H1 (cell line): Measurements from ENCODE around the gene TRIM14. TPM values are rescaled to one million over a fixed set of nuclear protein-coding genes. Genes with fewer than 3 reads are reported as not detected.

Experiments
- CTCF ChIA-PET: fragments of 300-600 bp; sonication (Branson Sonifier 250); formaldehyde crosslinking; loops from one replicate; lab custom pipeline; 2021; ENCODE audit not compliant: partially characterized antibody; lab: Charles Lee
- POLR2A ChIA-PET: fragments of 300-600 bp; sonication (Branson Sonifier 250); formaldehyde crosslinking; loops from one replicate; lab custom pipeline; 2021; ENCODE audit warnings: inconsistent platforms; ENCODE audit not compliant: partially characterized antibody; lab: Charles Lee
- DNase-seq, 2 experiments: peaks; one replicate each; pipeline versions ENCODE4 v3.0.0 to v3.0.0-alpha.2; 2010 to 2022; ENCODE audit warnings: low spot score in 2 of 2, low read depth in 1 of 2, mixed read lengths in 1 of 2
- FAIRE-seq: peaks from 2 replicates; lab custom pipeline; 2011; peaks lifted over from hg19 to GRCh38; lab: Jason Lieb, UNC
- H2AFZ ChIP-seq: 2 replicates; pipeline ENCODE4 v1.8.1; 2012; ENCODE audit warnings: low read length, inconsistent platforms
- H2AK5ac ChIP-seq: 2 replicates; pipeline ENCODE4 v1.6.1; 2013; ENCODE audit warnings: low read depth, low read length
- H2BK120ac ChIP-seq: replicated peaks from 2 replicates; pipeline ENCODE3; 2013; ENCODE audit warnings: low read depth, low read length, inconsistent platforms
- H2BK12ac ChIP-seq: 2 replicates; pipeline ENCODE4 v1.6.1; 2013; ENCODE audit warnings: low read depth, low read length
- H2BK15ac ChIP-seq: 2 replicates; pipeline ENCODE4 v1.6.1; 2013; ENCODE audit warnings: low read length
- H2BK20ac ChIP-seq: 2 replicates; pipeline ENCODE4 v1.6.1; 2013; ENCODE audit warnings: low read length
- H2BK5ac ChIP-seq: 2 replicates; pipeline ENCODE4 v1.6.1; 2013; ENCODE audit warnings: low read depth, low read length
- H3K14ac ChIP-seq: 2 replicates; pipeline ENCODE4 v1.6.1; 2013; ENCODE audit warnings: inconsistent platforms; ENCODE audit not compliant: insufficient read length
- H3K18ac ChIP-seq: 2 replicates; pipeline ENCODE4 v1.6.1; 2013; ENCODE audit warnings: low read length; ENCODE audit errors: extremely low read depth
- H3K23ac ChIP-seq: 2 replicates; pipeline ENCODE4 v1.6.1; 2013; ENCODE audit warnings: inconsistent platforms; ENCODE audit not compliant: insufficient read length
- H3K23me2 ChIP-seq: 2 replicates; pipeline ENCODE4 v1.6.1; 2013; ENCODE audit warnings: low read depth, low read length
- H3K27ac ChIP-seq: 2 replicates; pipeline ENCODE4 v1.6.1; 2011; ENCODE audit warnings: low read depth, low read length, inconsistent platforms
- H3K27me3 ChIP-seq, 4 experiments: replicated peaks in 1 of 4; 1 replicate in 1 of 4; 2 replicates in 3 of 4; pipeline versions ENCODE4 v1.6.1 to v1.8.1; 2011 to 2013; ENCODE audit warnings: low read length in 3 of 4, mild to moderate bottlenecking in 3 of 4, inconsistent platforms in 2 of 4, mixed read lengths in 2 of 4, moderate library complexity in 1 of 4; ENCODE audit not compliant: control insufficient read depth in 3 of 4, insufficient read depth in 3 of 4; ENCODE audit errors: extremely low read depth in 1 of 4
- H3K36me3 ChIP-seq, 4 experiments: 2 replicates each; pipeline versions ENCODE4 v1.6.1 to v1.8.1; 2011 to 2013; ENCODE audit warnings: mild to moderate bottlenecking in 4 of 4, low read length in 3 of 4, moderate library complexity in 2 of 4, control low read depth in 1 of 4, inconsistent platforms in 1 of 4; ENCODE audit not compliant: insufficient read depth in 4 of 4, control insufficient read depth in 2 of 4
- H3K4ac ChIP-seq: replicated peaks from 2 replicates; pipeline ENCODE3; 2013; ENCODE audit warnings: low read length, low read depth, mixed read lengths, inconsistent platforms; ENCODE audit not compliant: insufficient read length
- H3K4me1 ChIP-seq, 4 experiments: replicated peaks in 1 of 4; 1 replicate in 1 of 4; 2 replicates in 3 of 4; pipeline versions ENCODE4 v1.6.1 to v1.8.1; 2011 to 2013; ENCODE audit warnings: low read length in 3 of 4, inconsistent platforms in 2 of 4, mixed read lengths in 1 of 4; ENCODE audit not compliant: insufficient read depth in 4 of 4, control insufficient read depth in 3 of 4
- H3K4me2 ChIP-seq, 2 experiments: 2 replicates each; pipeline versions ENCODE4 v1.6.1 to v1.8.1; 2011 to 2013; ENCODE audit warnings: low read depth in 2 of 2, low read length in 2 of 2, control low read depth in 1 of 2, inconsistent platforms in 1 of 2, mild to moderate bottlenecking in 1 of 2; ENCODE audit not compliant: insufficient read depth in 1 of 2
- H3K4me3 ChIP-seq, 4 experiments: fragments of 200-600, 300-600 bp in 1 of 4; sonication (generic), shearing (Covaris generic), sonication (Bioruptor Twin) in 1 of 4; 2 replicates each; pipeline versions ENCODE4 v1.5.1 to v1.8.1; 2011 to 2016; ENCODE audit warnings: low read length in 4 of 4, low read depth in 3 of 4, control low read depth in 2 of 4, inconsistent platforms in 2 of 4, mild to moderate bottlenecking in 2 of 4, mixed read lengths in 1 of 4, moderate library complexity in 1 of 4; ENCODE audit not compliant: insufficient read depth in 2 of 4; ENCODE audit errors: extremely low read depth in 1 of 4
- H3K56ac ChIP-seq: replicated peaks from 2 replicates; pipeline ENCODE3; 2013; ENCODE audit warnings: low read depth, mild to moderate bottlenecking, mixed read lengths, low read length, inconsistent platforms; ENCODE audit not compliant: insufficient read length
- H3K79me1 ChIP-seq: 2 replicates; pipeline ENCODE4 v1.6.1; 2013; ENCODE audit warnings: low read depth, low read length, control low read depth
- H3K79me2 ChIP-seq, 2 experiments: 2 replicates each; pipeline versions ENCODE4 v1.6.1 to v1.8.1; 2012 to 2013; ENCODE audit warnings: low read length in 2 of 2, mild to moderate bottlenecking in 2 of 2, inconsistent platforms in 1 of 2; ENCODE audit not compliant: insufficient read depth in 2 of 2, control insufficient read depth in 1 of 2
- H3K9ac ChIP-seq, 4 experiments: replicated peaks in 1 of 4; 1 replicate in 1 of 4; 2 replicates in 3 of 4; pipeline versions ENCODE4 v1.6.1 to v1.8.1; 2011 to 2013; ENCODE audit warnings: low read depth in 3 of 4, low read length in 3 of 4, control low read depth in 2 of 4, mild to moderate bottlenecking in 2 of 4, moderate library complexity in 2 of 4, inconsistent platforms in 1 of 4; ENCODE audit errors: extremely low read depth in 1 of 4
- H3K9me3 ChIP-seq, 2 experiments: 2 replicates each; pipeline versions ENCODE4 v1.6.1 to v1.8.1; 2012 to 2013; ENCODE audit warnings: mild to moderate bottlenecking in 2 of 2, moderate library complexity in 2 of 2, control low read depth in 1 of 2, inconsistent platforms in 1 of 2, low read depth in 1 of 2, low read length in 1 of 2, mixed read lengths in 1 of 2; ENCODE audit not compliant: insufficient read depth in 2 of 2
- H4K20me1 ChIP-seq, 2 experiments: replicated peaks in 1 of 2; 2 replicates each; pipeline versions ENCODE3 to v1.8.1; 2011 to 2013; ENCODE audit warnings: inconsistent platforms in 2 of 2, low read length in 2 of 2, mild to moderate bottlenecking in 1 of 2; ENCODE audit not compliant: insufficient read depth in 2 of 2, control insufficient read depth in 1 of 2
- H4K5ac ChIP-seq: 2 replicates; pipeline ENCODE4 v1.6.1; 2013; ENCODE audit warnings: low read length, low read depth, mixed read lengths, inconsistent platforms; ENCODE audit not compliant: insufficient read length
- H4K8ac ChIP-seq: 2 replicates; pipeline ENCODE4 v1.8.0; 2013; ENCODE audit warnings: mild to moderate bottlenecking, moderate library complexity, low read length, inconsistent platforms; ENCODE audit not compliant: insufficient read depth; ENCODE audit errors: extremely low read depth
- H4K91ac ChIP-seq: replicated peaks from 2 replicates; pipeline ENCODE3; 2013; ENCODE audit warnings: low read length, mixed read lengths, inconsistent platforms; ENCODE audit not compliant: insufficient read length
- EP300 ChIP-seq, 2 experiments: IDR thresholded peaks; 1 replicate in 1 of 2; 2 replicates in 1 of 2; pipeline ENCODE4 v1.6.1; 2011 to 2012; ENCODE audit warnings: low read depth in 2 of 2, low read length in 2 of 2, mild to moderate bottlenecking in 2 of 2, borderline replicate concordance in 1 of 2, inconsistent platforms in 1 of 2, moderate library complexity in 1 of 2
- MAFK ChIP-seq: IDR thresholded peaks from 2 replicates; pipeline ENCODE4 v1.6.1; 2012; ENCODE audit warnings: low read depth, mild to moderate bottlenecking, improper control_type of control experiment, low read length
- NANOG ChIP-seq: IDR thresholded peaks from 2 replicates; pipeline ENCODE4 v1.6.1; 2011; ENCODE audit warnings: low read length, low read depth, mild to moderate bottlenecking, inconsistent platforms; ENCODE audit not compliant: insufficient read depth, poor library complexity, severe bottlenecking
- PHF8 ChIP-seq: fragments of 200-600 bp; sonication (generic); conservative IDR thresholded peaks from 2 replicates; pipeline ENCODE4 v1.7.1; 2012; ENCODE audit warnings: low read depth, mild to moderate bottlenecking, inconsistent platforms, low read length, moderate library complexity
- TAF7 ChIP-seq: optimal IDR thresholded peaks from 2 replicates; pipeline ENCODE3; 2011; ENCODE audit warnings: low read depth, mild to moderate bottlenecking, inconsistent platforms, low read length, moderate library complexity, borderline replicate concordance
- TCF12 ChIP-seq: IDR thresholded peaks from 2 replicates; pipeline ENCODE4 v1.6.1; 2011; ENCODE audit warnings: low read depth, mild to moderate bottlenecking, low read length
- YY1 ChIP-seq: IDR thresholded peaks from 2 replicates; pipeline ENCODE4 v1.6.1; 2011; ENCODE audit warnings: low read depth, mild to moderate bottlenecking, low read length
- WGBS, 2 experiments: shearing (Covaris generic) in 1 of 2; methylation state at CpG; one replicate each; pipeline versions ENCODE4 v1.1.6 to v1.1.7; 2013 to 2015; ENCODE audit warnings: low lambda C conversion rate in 2 of 2, mixed read lengths in 2 of 2, inconsistent platforms in 1 of 2, low coverage in 1 of 2, missing lambda C conversion rate in 1 of 2; ENCODE audit not compliant: insufficient replicate concordance in 2 of 2, insufficient coverage in 1 of 2, insufficient read length in 1 of 2; ENCODE audit errors: extremely low coverage in 1 of 2, missing lambda C conversion rate in 1 of 2; 5-methylcytosine and 5-hydroxymethylcytosine counted together
- polyA plus RNA-seq, 7 experiments: library from polyadenylated mRNA; depleted of rRNA in 3 of 7; stranded (reverse) in 5 of 7; unstranded in 2 of 7; fragments of >200 nt in 5 of 7; fragments of 200-250 nt in 2 of 7; gene quantifications; 1 replicate in 5 of 7; 2 replicates in 1 of 7; 4 replicates in 1 of 7; pipeline versions ENCODE4 v1.2.1 to v1.2.3, GENCODE V29; 2011 to 2013; ENCODE audit warnings: missing spikeins in 2 of 7, mixed read lengths in 2 of 7
- total RNA-seq: library from RNA; stranded (reverse); fragmentation: NEBNext Ultra II Directional; extraction: Animal tissue kit (Norgen Biotek cat#: 25700); gene quantifications from 2 replicates; pipeline ENCODE4 v1.2.1, GENCODE V29; 2021

Gene TRIM14
- total and polyA plus RNA-seq, 2 of the 8 experiments (the other 6 are each of a cell fraction or from before 2014, with no cell fraction given) = 9.2 to 19.4 TPM

GRCh38 chr9:98149422-98149821 lies 30.4 kb upstream of the TRIM14 start:
- H3K56ac ChIP-seq = no peak overlapping the region
- H2BK15ac ChIP-seq = no peak overlapping the region
- DNase-seq (no peak), FAIRE-seq (no peak)
- H3K79me1 ChIP-seq = no peaks in the 10 kb centered on the region; the same call in 1 of the 2 replicates
- no peak overlapping the region for H3K23ac ChIP-seq
- TF ChIP-seq NANOG = no peak
- no peak for TF ChIP-seq YY1
- TF ChIP-seq TCF12 = no peak
- no peak for TF ChIP-seq PHF8
- TF ChIP-seq TAF7 = no peak
- TF ChIP-seq EP300 (IDR thresholded peaks at IDR 0.05; ENCODE audit: borderline replicate concordance in 1 of 2, low read depth in 2 of 2, low read length in 2 of 2) = no peak
- TF ChIP-seq MAFK = no peak
- H2BK5ac ChIP-seq = no peak overlapping the region
- no peak overlapping the region for H3K14ac ChIP-seq
- H2BK120ac ChIP-seq = no peak overlapping the region
- 84% methylated on average over 3 of the region's 3 CpGs; no CpG with 5 or more reads in 1 of the 2 experiments for WGBS, 2 experiments
- H4K20me1 ChIP-seq = peaks cover 0 to 1% of the 10 kb centered on the region in 2 experiments
- no peak overlapping the region for H3K4me3 ChIP-seq
- no peaks in the 10 kb centered on the region for H3K36me3 ChIP-seq
- no peak overlapping the region for H2BK20ac ChIP-seq
- H3K4me2 ChIP-seq = no peak overlapping the region
- no peaks in the 10 kb centered on the region for H3K9me3 ChIP-seq
- peaks cover 0 to 3% (median 0%) of the 10 kb centered on the region in 4 experiments; a peak in 2 of 7 replicates for H3K4me1 ChIP-seq
- H3K27me3 ChIP-seq = no peaks in the 10 kb centered on the region
- ChIA-PET CTCF (interaction anchor here (0.8 to 1.6 kb wide), 11 partner anchors 8 to 421 kb away, joined by 3 to 5 read pairs (median 3); partner anchors contain the start of gene CORO2A), POLR2A (interaction anchor here (1.0 kb wide), 1 partner anchor 8 kb away, joined by 3 read pairs; no protein-coding TSS in a partner anchor)
- H3K18ac ChIP-seq = no peak overlapping the region
- H3K23me2 ChIP-seq = no peaks in the 10 kb centered on the region
- no peaks in the 10 kb centered on the region for H3K79me2 ChIP-seq
- no peak overlapping the region for H2AFZ ChIP-seq
- H4K8ac ChIP-seq = no peak overlapping the region
- no peak overlapping the region for H4K91ac ChIP-seq
- no peak overlapping the region for H2AK5ac ChIP-seq
- no peak overlapping the region for H3K4ac ChIP-seq
- H3K9ac ChIP-seq = no peak overlapping the region
- H2BK12ac ChIP-seq = no peak overlapping the region
- H4K5ac ChIP-seq = no peak overlapping the region
- no peak overlapping the region for H3K27ac ChIP-seq
